ENCODE data around the gene SRCIN1.

SRCIN1 gene

GRCh38 chr17:38578229-38579082 lies 27.3 kb downstream of the SRCIN1 start:
- ChIA-PET CTCF (interaction anchor here (1.1 to 3.1 kb wide), 2 partner anchors 20 to 89 kb away, joined by 3 to 11 read pairs; no protein-coding TSS in a partner anchor), POLR2A (ENCODE audit: low non-redundant PET) (no interaction called here)
- H3K27ac ChIP-seq: no peak overlapping the region
- no peak for DNase-seq (ENCODE audit: low spot score)
- no peak for TF ChIP-seq CTCF (conservative IDR thresholded peaks at IDR 0.05; ENCODE audit: low read depth)

GRCh38 chr17:38577645-38578173 lies 28.0 kb downstream of the SRCIN1 start:
- no peak overlapping the region for H3K27ac ChIP-seq
- ChIA-PET POLR2A (ENCODE audit: low non-redundant PET) (no interaction called here), CTCF (interaction anchor here (3.1 kb wide), 1 partner anchor 19 kb away, joined by 11 read pairs; no protein-coding TSS in a partner anchor)
- TF ChIP-seq CTCF (conservative IDR thresholded peaks at IDR 0.05; ENCODE audit: low read depth): no peak
- DNase-seq (ENCODE audit: low spot score): no peak

GRCh38 chr17:38577244-38577643 lies 28.5 kb downstream of the SRCIN1 start:
- DNase-seq (ENCODE audit: low spot score): no peak
- ChIA-PET POLR2A (ENCODE audit: low non-redundant PET) (no interaction called here), CTCF (interaction anchor here (3.1 kb wide), 1 partner anchor 19 kb away, joined by 11 read pairs; no protein-coding TSS in a partner anchor)
- H3K27ac ChIP-seq: no peak overlapping the region
- no peak for TF ChIP-seq CTCF (conservative IDR thresholded peaks at IDR 0.05; ENCODE audit: low read depth)

- no peak overlapping the region for H3K27ac ChIP-seq
- no peak for TF ChIP-seq CTCF (conservative IDR thresholded peaks at IDR 0.05; ENCODE audit: low read depth)
- no peak for DNase-seq (ENCODE audit: low spot score)
- ChIA-PET CTCF (interaction anchor here (0.6 to 3.1 kb wide), 3 partner anchors 8 to 152 kb away, joined by 3 to 11 read pairs (median 7); no protein-coding TSS in a partner anchor), POLR2A (ENCODE audit: low non-redundant PET) (no interaction called here)
Observed at GRCh38 chr17:38575781-38576180, 30.0 kb downstream of the SRCIN1 start.

- POLR2A ChIA-PET (ENCODE audit: low non-redundant PET): no interaction called here
Observed at GRCh38 chr17:38574712-38575111, 31.0 kb downstream of the SRCIN1 start.

More at GRCh38 chr17:38574712-38575111, 31.0 kb downstream of the SRCIN1 start:
- CTCF ChIA-PET: interaction anchor here (0.5 to 1.6 kb wide), 2 partner anchors 9 kb away, joined by 3 to 7 read pairs; no protein-coding TSS in a partner anchor
- DNase-seq (ENCODE audit: low spot score): no peak
- TF ChIP-seq CTCF (conservative IDR thresholded peaks at IDR 0.05; ENCODE audit: low read depth): no peak
- no peak overlapping the region for H3K27ac ChIP-seq
